Endometrium (tissue), 2 donors: ENCODE results near the gene ARID5B.

ENCODE experiments used
- FAIRE-seq: peaks from 2 replicates; lab custom pipeline; 2012; peaks lifted over from hg19 to GRCh38; lab: Jason Lieb, UNC
- donor health status: control.
- donor health status: control.

The ARID5B gene

DNA sequence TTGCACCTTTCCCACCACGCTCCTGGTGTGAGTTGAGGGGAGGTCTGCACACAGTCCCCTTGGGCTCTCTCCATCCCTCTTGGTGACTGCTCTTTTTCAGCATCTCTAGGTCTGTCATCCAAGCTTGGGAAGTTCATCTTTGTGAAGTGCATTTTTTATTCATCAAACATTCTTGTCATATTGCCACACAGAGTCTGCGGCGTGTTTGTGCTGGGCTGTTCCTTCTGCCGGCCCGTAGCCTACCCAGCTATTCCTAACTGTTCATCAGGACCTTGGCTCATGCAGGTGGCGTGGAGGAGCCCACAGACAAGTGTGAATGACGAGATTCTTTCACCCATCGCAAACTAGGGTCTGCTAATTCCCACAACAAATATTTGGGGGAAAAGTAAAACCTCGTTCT lies 202.4 kb downstream of the ARID5B start:
- no peak for FAIRE-seq

- no peak for FAIRE-seq
Measured at GRCh38 chr10:62106929-62107519, 205.5 kb downstream of the ARID5B start.

DNA sequence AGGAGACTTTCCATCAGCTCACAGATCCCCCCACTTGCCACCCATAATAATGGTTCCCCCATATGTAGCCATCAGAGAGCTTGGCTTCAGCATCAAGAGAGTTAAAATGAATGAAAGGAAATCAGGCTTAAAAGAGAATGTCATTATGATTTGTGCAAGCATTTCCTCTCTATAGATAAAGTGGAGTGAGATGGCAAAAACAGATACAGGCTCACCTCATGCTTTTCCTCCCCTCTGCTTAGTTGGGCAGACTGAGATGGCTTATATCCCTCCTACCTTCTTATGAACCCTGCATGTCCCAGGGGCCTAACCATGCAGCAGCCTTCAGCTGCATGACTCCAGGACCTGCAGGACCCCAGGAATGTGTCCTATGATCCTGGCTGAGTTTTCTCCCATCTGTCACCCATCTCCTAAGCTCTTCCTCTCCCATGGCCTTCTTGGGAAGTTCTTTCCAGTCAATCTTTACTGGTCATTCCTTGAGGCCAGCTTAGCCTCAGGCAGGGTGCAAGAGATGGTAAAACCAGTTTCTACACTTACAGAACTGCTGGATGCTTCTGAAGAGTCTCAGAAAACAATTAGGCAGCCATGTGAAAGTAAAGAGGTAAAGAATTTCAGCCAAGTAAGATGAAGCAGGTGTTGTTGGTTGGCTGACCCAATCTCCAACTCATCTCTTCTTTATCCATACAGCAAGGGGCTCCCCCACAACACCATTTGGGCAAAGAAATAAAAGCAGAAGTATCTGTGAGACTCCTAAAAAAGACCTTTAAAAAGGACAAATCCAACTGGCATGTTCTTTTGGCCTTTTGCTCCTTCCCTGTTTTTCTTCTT lies 207.5 kb downstream of the ARID5B start:
- no peak for FAIRE-seq

DNA sequence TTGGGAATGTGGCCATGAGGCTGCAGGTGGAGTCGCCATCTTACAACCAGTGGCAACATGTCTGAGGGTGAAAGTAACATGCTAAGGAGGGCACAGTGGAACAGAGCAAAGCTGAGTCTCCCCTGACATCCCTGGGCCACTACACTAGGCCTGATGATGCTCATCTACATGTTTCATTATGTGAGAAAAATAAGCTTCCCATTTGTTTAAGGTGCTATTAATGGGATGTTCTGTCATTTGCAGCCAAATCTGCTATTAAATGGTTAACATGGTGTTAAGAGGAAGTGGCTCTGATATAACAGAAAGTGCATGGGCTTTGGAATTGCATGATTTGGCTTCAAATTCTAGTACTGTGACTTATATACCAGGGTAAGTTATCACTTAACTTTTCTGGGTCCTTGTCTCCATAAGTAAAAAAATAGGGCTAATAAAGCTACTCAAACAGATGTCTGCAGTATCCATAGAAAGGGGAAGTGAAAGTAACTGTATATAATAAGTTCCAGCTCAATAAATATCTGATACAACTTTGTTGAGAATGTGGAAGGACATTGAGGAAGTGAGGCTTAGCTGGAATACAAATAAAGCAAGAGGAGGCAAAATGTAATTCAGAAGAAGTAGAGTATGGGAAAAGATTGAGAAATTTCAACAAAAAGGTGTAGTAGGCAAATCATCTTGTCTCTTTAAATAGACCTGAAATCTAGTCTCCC lies 208.2 kb downstream of the ARID5B start:
- no peak for FAIRE-seq

- no peak for FAIRE-seq
Measured at GRCh38 chr10:62112300-62112699, 210.8 kb downstream of the ARID5B start.

GRCh38 chr10:62112963-62113362 lies 211.5 kb downstream of the ARID5B start:
- no peak for FAIRE-seq

DNA sequence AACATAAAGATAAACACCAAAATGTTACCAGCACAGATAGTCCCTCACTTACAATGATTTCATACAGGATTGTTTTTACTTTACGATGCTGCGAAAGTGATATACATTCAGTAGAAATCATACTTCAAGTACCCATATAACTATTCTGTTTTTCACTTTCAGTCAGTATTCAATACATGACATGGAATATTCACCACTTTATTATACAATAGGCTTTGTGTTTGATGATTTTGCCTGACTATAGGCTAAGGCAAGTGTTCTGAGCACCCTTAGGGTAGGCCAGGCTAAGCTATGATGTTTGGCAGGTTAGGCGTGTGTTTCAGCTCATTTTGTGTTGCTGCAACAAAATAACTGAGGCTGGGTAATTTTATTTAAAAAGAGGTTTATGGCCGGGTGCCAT lies 212.2 kb downstream of the ARID5B start:
- FAIRE-seq, result no peak

GRCh38 chr10:62115321-62115720 lies 213.8 kb downstream of the ARID5B start:
- no peak for FAIRE-seq

GRCh38 chr10:62115842-62116241 lies 214.3 kb downstream of the ARID5B start:
- FAIRE-seq, result no peak

- no peak for FAIRE-seq
Measured at GRCh38 chr10:62116896-62117295, 215.4 kb downstream of the ARID5B start.

DNA sequence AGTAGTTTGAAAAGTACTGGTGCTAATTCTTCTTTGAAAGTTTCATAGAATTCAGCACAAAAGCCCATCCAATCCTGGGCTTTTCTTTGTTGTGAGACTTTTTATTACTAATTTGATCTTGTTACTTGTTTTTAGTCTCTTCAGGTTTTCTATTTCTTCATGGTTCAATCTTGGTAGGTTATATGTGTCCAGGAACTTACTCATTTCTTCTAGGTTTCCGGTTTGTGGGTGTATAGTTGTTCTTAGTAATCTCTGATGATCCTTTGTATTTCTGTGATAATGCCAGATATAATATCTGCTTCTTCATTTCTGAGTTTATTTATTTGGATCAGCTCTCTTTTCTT lies 219.7 kb downstream of the ARID5B start:
- no peak for FAIRE-seq

GRCh38 chr10:62127975-62128374 lies 226.5 kb downstream of the ARID5B start:
- FAIRE-seq, result no peak

DNA sequence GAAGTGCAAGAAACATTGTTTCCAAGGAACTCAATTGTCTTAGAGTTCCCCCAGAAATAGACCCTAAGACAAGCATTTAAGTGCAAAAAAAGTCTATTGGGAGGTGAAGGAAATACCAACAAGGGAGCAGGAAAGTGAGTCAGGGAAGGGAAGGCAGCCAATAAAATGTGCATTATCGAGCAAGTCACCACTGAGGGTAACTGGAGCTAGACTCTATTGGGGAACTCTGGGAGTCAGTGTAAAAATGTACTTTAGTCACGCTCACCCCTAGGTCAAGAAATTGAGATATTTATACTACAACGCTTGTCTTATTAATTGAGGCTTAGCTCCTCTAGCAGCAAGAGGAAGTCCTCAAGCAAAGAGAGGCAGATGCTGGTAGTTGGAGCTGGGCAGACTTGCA lies 229.4 kb downstream of the ARID5B start:
- no peak for FAIRE-seq

GRCh38 chr10:62131724-62132123 lies 230.2 kb downstream of the ARID5B start:
- FAIRE-seq, result no peak

- FAIRE-seq, result no peak
Measured at GRCh38 chr10:62133618-62134017, 232.1 kb downstream of the ARID5B start.

GRCh38 chr10:62136931-62137330 lies 235.4 kb downstream of the ARID5B start:
- no peak for FAIRE-seq
